Measurements from ENCODE around the gene USP17L26.
"Not testable (repeated sequence)": the region's sequence is repeated elsewhere in the genome, so short reads cannot be mapped to it uniquely, and the experiment has no call there.

The USP17L26 gene, protein sequence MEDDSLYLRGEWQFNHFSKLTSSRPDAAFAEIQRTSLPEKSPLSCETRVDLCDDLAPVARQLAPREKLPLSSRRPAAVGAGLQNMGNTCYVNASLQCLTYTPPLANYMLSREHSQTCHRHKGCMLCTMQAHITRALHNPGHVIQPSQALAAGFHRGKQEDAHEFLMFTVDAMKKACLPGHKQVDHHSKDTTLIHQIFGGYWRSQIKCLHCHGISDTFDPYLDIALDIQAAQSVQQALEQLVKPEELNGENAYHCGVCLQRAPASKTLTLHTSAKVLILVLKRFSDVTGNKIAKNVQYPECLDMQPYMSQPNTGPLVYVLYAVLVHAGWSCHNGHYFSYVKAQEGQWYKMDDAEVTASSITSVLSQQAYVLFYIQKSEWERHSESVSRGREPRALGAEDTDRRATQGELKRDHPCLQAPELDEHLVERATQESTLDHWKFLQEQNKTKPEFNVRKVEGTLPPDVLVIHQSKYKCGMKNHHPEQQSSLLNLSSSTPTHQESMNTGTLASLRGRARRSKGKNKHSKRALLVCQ

DNA sequence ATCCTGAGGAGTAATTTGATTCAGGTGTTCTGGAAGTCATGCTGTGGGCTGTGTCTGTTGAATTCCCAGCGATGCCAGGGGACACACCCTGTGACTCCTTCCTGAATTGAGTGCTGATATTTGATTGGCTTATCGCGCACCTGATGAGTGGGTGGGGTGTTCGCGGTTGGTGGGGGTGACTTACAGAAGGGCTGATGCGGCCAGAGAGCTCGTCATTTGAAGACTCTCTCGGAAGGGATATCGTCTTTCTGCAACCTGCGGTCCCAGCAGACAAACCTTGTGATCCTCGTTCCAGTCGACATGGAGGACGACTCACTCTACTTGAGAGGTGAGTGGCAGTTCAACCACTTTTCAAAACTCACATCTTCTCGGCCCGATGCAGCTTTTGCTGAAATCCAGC lies at the start of gene USP17L26:
TSS of gene USP17L26 (plus strand) at position 301 of the 400 bp plus-strand sequence. CDS start at position 301, 0 bp downstream.
- DNase-seq: not testable (repeated sequence)

DNA sequence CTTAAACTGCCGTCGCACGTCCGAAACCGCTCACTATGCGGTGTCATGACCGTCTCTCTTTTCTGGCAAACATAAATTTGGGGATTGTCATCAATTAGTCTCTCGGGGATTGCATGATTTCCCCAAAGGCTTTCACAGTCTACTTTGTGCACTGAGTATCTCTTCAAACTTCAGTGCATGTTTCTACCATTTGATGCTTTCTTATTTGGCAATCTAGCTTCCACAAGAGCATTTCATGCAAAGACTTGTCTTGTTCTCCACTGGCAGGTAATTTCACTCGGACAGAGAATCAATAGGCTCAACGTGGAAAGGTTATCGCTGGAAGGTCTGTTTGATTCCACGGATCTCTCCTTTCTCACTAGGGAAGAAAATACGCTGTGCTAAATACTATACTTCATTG lies 10.3 kb upstream of the USP17L26 start:
- DNase-seq: not testable (repeated sequence)

DNA sequence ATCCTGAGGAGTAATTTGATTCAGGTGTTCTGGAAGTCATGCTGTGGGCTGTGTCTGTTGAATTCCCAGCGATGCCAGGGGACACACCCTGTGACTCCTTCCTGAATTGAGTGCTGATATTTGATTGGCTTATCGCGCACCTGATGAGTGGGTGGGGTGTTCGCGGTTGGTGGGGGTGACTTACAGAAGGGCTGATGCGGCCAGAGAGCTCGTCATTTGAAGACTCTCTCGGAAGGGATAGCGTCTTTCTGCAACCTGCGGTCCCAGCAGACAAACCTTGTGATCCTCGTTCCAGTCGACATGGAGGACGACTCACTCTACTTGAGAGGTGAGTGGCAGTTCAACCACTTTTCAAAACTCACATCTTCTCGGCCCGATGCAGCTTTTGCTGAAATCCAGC lies 9.6 kb upstream of the USP17L26 start, which contains the start of gene USP17L24:
TSS of gene USP17L24 (plus strand) at position 301 of the 400 bp plus-strand sequence. CDS start at position 301, 0 bp downstream.
- not testable (repeated sequence) for DNase-seq

DNA sequence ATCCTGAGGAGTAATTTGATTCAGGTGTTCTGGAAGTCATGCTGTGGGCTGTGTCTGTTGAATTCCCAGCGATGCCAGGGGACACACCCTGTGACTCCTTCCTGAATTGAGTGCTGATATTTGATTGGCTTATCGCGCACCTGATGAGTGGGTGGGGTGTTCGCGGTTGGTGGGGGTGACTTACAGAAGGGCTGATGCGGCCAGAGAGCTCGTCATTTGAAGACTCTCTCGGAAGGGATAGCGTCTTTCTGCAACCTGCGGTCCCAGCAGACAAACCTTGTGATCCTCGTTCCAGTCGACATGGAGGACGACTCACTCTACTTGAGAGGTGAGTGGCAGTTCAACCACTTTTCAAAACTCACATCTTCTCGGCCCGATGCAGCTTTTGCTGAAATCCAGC lies 4.8 kb upstream of the USP17L26 start, which contains the start of gene USP17L25:
TSS of gene USP17L25 (plus strand) at position 301 of the 400 bp plus-strand sequence. CDS start at position 301, 0 bp downstream.
- DNase-seq: not testable (repeated sequence)

DNA sequence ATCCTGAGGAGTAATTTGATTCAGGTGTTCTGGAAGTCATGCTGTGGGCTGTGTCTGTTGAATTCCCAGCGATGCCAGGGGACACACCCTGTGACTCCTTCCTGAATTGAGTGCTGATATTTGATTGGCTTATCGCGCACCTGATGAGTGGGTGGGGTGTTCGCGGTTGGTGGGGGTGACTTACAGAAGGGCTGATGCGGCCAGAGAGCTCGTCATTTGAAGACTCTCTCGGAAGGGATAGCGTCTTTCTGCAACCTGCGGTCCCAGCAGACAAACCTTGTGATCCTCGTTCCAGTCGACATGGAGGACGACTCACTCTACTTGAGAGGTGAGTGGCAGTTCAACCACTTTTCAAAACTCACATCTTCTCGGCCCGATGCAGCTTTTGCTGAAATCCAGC lies 4.6 kb downstream of the USP17L26 start, which contains the start of gene USP17L5:
TSS of gene USP17L5 (plus strand) at position 301 of the 400 bp plus-strand sequence. CDS start at position 301, 0 bp downstream.
- not testable (repeated sequence) for DNase-seq

DNA sequence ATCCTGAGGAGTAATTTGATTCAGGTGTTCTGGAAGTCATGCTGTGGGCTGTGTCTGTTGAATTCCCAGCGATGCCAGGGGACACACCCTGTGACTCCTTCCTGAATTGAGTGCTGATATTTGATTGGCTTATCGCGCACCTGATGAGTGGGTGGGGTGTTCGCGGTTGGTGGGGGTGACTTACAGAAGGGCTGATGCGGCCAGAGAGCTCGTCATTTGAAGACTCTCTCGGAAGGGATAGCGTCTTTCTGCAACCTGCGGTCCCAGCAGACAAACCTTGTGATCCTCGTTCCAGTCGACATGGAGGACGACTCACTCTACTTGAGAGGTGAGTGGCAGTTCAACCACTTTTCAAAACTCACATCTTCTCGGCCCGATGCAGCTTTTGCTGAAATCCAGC lies 9.4 kb downstream of the USP17L26 start, which contains the start of gene USP17L27:
TSS of gene USP17L27 (plus strand) at position 301 of the 400 bp plus-strand sequence. CDS start at position 301, 0 bp downstream.
- DNase-seq: not testable (repeated sequence)

DNA sequence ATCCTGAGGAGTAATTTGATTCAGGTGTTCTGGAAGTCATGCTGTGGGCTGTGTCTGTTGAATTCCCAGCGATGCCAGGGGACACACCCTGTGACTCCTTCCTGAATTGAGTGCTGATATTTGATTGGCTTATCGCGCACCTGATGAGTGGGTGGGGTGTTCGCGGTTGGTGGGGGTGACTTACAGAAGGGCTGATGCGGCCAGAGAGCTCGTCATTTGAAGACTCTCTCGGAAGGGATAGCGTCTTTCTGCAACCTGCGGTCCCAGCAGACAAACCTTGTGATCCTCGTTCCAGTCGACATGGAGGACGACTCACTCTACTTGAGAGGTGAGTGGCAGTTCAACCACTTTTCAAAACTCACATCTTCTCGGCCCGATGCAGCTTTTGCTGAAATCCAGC lies 14.1 kb downstream of the USP17L26 start, which contains the start of gene USP17L28:
TSS of gene USP17L28 (plus strand) at position 301 of the 400 bp plus-strand sequence. CDS start at position 301, 0 bp downstream.
- DNase-seq: not testable (repeated sequence)

DNA sequence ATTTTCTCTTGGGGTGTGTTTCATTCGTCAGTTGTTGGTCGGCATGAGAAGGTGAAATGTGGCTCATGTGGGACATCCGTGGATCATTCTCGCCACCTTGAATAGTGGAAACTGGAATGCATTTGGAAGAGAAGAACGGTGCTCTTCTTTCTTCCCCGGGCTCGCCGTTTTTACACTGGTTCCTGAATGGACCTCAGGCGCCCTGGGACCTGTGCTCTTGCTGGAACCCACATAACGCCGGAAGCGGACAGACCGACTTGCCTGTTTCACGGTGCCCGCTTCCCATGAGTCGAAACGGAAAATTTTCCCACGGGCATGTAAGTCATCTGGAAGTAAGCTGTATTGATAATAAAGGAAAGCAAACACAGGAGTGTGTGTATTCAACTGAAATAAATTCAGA lies 16.4 kb downstream of the USP17L26 start:
- not testable (repeated sequence) for DNase-seq

DNA sequence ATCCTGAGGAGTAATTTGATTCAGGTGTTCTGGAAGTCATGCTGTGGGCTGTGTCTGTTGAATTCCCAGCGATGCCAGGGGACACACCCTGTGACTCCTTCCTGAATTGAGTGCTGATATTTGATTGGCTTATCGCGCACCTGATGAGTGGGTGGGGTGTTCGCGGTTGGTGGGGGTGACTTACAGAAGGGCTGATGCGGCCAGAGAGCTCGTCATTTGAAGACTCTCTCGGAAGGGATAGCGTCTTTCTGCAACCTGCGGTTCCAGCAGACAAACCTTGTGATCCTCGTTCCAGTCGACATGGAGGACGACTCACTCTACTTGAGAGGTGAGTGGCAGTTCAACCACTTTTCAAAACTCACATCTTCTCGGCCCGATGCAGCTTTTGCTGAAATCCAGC lies 18.9 kb downstream of the USP17L26 start, which contains the start of gene USP17L29:
TSS of gene USP17L29 (plus strand) at position 301 of the 400 bp plus-strand sequence. CDS start at position 301, 0 bp downstream.
- DNase-seq: not testable (repeated sequence)

DNA sequence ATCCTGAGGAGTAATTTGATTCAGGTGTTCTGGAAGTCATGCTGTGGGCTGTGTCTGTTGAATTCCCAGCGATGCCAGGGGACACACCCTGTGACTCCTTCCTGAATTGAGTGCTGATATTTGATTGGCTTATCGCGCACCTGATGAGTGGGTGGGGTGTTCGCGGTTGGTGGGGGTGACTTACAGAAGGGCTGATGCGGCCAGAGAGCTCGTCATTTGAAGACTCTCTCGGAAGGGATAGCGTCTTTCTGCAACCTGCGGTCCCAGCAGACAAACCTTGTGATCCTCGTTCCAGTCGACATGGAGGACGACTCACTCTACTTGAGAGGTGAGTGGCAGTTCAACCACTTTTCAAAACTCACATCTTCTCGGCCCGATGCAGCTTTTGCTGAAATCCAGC lies 28.4 kb downstream of the USP17L26 start, which contains the start of gene USP17L30:
TSS of gene USP17L30 (plus strand) at position 301 of the 400 bp plus-strand sequence. CDS start at position 301, 0 bp downstream.
- DNase-seq: not testable (repeated sequence)

DNA sequence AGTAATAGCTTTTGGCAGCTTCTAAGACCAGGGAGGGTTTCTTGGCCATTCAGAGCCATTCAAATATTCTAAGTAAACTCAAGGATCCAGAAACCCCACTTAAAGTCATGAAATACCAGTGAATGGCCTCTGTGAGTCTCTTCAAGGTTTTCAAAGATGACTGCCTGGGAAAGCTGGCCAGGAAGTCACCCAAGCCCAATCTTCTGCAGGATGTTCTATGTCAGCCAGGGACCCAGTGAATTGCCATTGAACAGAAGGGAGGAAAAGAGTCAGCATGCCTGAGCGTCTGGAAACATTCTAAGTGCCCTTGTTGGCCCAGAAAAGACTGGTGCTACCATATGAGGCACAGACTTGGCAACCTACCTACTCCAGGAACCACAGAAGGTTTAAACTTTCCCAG lies 45.4 kb downstream of the USP17L26 start:
- DNase-seq: not testable (repeated sequence)

DNA sequence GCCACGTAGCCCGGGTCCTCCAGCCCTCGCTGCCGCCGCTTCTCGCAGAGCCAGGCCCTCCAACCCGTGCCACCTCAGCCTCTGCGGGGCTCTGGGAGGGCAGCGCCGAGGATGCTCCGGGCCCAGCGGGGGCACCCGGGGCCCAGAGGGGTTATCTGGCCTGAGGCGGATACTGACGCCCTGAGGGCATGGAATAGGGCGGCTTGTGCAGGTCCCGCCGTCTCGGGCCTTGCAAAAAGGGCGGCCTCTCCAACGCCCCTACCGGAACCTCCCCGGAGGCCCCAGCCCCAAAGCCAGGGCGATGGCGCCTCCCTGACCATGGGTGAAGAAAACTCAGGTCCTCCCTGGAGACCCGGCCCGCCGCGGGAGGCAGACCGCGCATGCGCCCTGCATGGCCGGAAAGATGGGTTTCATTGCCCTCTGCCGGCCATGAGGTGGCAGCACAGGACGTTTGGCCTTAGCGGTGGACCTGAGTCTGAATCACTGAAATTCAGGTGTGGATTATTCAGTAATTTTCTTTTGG lies 46.6 kb downstream of the USP17L26 start:
- DNase-seq: not testable (repeated sequence)

DNA sequence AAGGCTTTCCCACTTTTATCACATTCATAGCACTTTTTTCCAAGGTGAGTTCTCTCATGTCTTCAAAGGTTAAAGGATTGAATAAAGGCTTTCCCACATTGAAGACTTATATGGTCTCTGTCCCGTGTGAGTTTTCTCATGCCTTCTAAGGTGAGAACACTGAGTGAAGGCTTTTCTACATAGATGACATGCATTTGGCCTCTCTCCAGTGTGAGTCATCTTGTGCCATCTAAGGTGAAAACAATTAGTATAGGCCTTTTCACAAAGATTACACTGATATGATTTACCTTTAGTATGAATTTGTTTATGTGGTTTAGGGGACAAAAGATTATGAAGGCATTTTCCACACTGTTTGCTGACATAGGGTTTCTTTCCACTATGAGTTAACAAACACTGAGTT lies 49.7 kb downstream of the USP17L26 start:
- DNase-seq: no peak
